WTC11 (cell line): ENCODE measurements around the gene AP5Z1. TPM values are rescaled to one million over a fixed set of nuclear protein-coding genes. Genes with fewer than 3 reads are reported as not detected.

Experiments
- ATAC-seq: fragments of 200-7000 bp; cut with Tn5 transposase; 2 replicates; pipeline ENCODE4 v1.10.0; 2021; ENCODE audit warnings: mild to moderate bottlenecking, moderate library complexity
- CTCF ChIA-PET: fragments of 300-600 bp; sonication (Branson Sonifier 250); formaldehyde crosslinking; loops from one replicate; lab custom pipeline; 2021; ENCODE audit warnings: antibody characterized with exemption; lab: Charles Lee
- POLR2A ChIA-PET: fragments of 350-600 bp; sonication (Branson Sonifier 250); formaldehyde crosslinking; loops from one replicate; lab custom pipeline; 2021; ENCODE audit warnings: antibody characterized with exemption; lab: Charles Lee
- DNase-seq: peaks from one replicate; pipeline ENCODE4 v3.0.0; 2021; ENCODE audit warnings: low spot score
- H3K27ac Mint-ChIP-seq: 2 replicates; pipeline ENCODE4 v1.8.0; 2021; ENCODE audit warnings: mixed read lengths
- H3K27me3 Mint-ChIP-seq: 2 replicates; pipeline ENCODE4 v1.8.0; 2021; ENCODE audit warnings: low read depth, mild to moderate bottlenecking, moderate library complexity, mixed read lengths
- H3K36me3 Mint-ChIP-seq: 2 replicates; pipeline ENCODE4 v1.8.0; 2021; ENCODE audit warnings: mixed read lengths
- H3K4me1 Mint-ChIP-seq: 2 replicates; pipeline ENCODE4 v1.8.0; 2022; ENCODE audit warnings: mixed read lengths
- H3K4me3 Mint-ChIP-seq: 2 replicates; pipeline ENCODE4 v1.8.0; 2021; ENCODE audit warnings: mild to moderate bottlenecking, moderate library complexity, mixed read lengths
- H3K9me3 Mint-ChIP-seq: 2 replicates; pipeline ENCODE4 v1.8.0; 2021; ENCODE audit warnings: mixed read lengths
- IRF2 ChIP-seq: sonication (generic); formaldehyde crosslinking; IDR thresholded peaks from 2 replicates; pipeline ENCODE4 v1.8.0; 2022; ENCODE audit warnings: low read depth, missing genetic modification reagents, borderline replicate concordance
- JUN ChIP-seq: sonication (generic); formaldehyde crosslinking; IDR thresholded peaks from 2 replicates; pipeline ENCODE4 v1.8.0; 2023; ENCODE audit warnings: mild to moderate bottlenecking, missing genetic modification reagents
- SOX15 ChIP-seq: fragments of 250-450 bp; sonication (Bioruptor Pico); IDR thresholded peaks from 2 replicates; pipeline ENCODE4 v1.9.0; 2021; ENCODE audit warnings: mild to moderate bottlenecking
- ZNF121 ChIP-seq: sonication (generic); formaldehyde crosslinking; IDR thresholded peaks from 2 replicates; pipeline ENCODE4 v1.8.0; 2023; ENCODE audit warnings: missing genetic modification reagents
- ZNF232 ChIP-seq: sonication (generic); formaldehyde crosslinking; IDR thresholded peaks from 2 replicates; pipeline ENCODE4 v1.8.0; 2022; ENCODE audit warnings: mild to moderate bottlenecking, missing genetic modification reagents
- ZNF263 ChIP-seq: sonication (generic); formaldehyde crosslinking; IDR thresholded peaks from 2 replicates; pipeline ENCODE4 v1.8.1; 2022; ENCODE audit warnings: low read depth, mild to moderate bottlenecking, moderate library complexity, missing genetic modification reagents
- ZNF416 ChIP-seq: fragments of 250-450 bp; sonication (Bioruptor Pico); IDR thresholded peaks from 2 replicates; pipeline ENCODE4 v1.9.0; 2021; ENCODE audit warnings: mild to moderate bottlenecking, inconsistent platforms
- ZNF423 ChIP-seq: fragments of 250-450 bp; sonication (Bioruptor Pico); IDR thresholded peaks from 2 replicates; pipeline ENCODE4 v2.1.2; 2022; ENCODE audit warnings: mild to moderate bottlenecking, moderate library complexity
- total RNA-seq: library from RNA; stranded (reverse); gene quantifications from 3 replicates; pipeline ENCODE4 v1.2.3, GENCODE V29; 2021
- TF ChIP-seq, protein P1 (sequence below): fragments of 250-450 bp; sonication (Bioruptor Pico); IDR thresholded peaks from 2 replicates; pipeline ENCODE4 v2.1.2; 2022; ENCODE audit warnings: mild to moderate bottlenecking, moderate library complexity
- TF ChIP-seq, protein P2 (sequence below): sonication (generic); formaldehyde crosslinking; IDR thresholded peaks from 2 replicates; pipeline ENCODE4 v1.8.1; 2023; ENCODE audit warnings: mild to moderate bottlenecking, moderate library complexity, missing genetic modification reagents
- TF ChIP-seq, protein P3 (sequence below): sonication (generic); formaldehyde crosslinking; IDR thresholded peaks from 2 replicates; pipeline ENCODE4 v1.8.0; 2022; ENCODE audit warnings: mild to moderate bottlenecking, missing genetic modification reagents
- TF ChIP-seq, protein P4 (sequence below): sonication (generic); formaldehyde crosslinking; IDR thresholded peaks from 2 replicates; pipeline ENCODE4 v1.8.0; 2022; ENCODE audit warnings: missing genetic modification reagents
- TF ChIP-seq, protein P5 (sequence below): sonication (generic); formaldehyde crosslinking; IDR thresholded peaks from 2 replicates; pipeline ENCODE4 v1.8.1; 2023; ENCODE audit warnings: mild to moderate bottlenecking, missing genetic modification reagents, moderate library complexity
- TF ChIP-seq, protein P6 (sequence below): sonication (generic); formaldehyde crosslinking; IDR thresholded peaks from 2 replicates; pipeline ENCODE4 v1.8.1; 2022; ENCODE audit warnings: low read depth, missing genetic modification reagents, borderline replicate concordance
- TF ChIP-seq, protein P7 (sequence below): fragments of 250-450 bp; sonication (Bioruptor Pico); IDR thresholded peaks from 2 replicates; pipeline ENCODE4 v1.9.0; 2021; ENCODE audit warnings: mild to moderate bottlenecking
- TF ChIP-seq, protein P8 (sequence below): sonication (generic); formaldehyde crosslinking; conservative IDR thresholded peaks from 2 replicates; pipeline ENCODE4 v1.8.1; 2022; ENCODE audit warnings: mild to moderate bottlenecking, missing genetic modification reagents

AP5Z1 gene
- total RNA-seq, 1 experiment from 2014 or later, result 29.4 TPM

DNA sequence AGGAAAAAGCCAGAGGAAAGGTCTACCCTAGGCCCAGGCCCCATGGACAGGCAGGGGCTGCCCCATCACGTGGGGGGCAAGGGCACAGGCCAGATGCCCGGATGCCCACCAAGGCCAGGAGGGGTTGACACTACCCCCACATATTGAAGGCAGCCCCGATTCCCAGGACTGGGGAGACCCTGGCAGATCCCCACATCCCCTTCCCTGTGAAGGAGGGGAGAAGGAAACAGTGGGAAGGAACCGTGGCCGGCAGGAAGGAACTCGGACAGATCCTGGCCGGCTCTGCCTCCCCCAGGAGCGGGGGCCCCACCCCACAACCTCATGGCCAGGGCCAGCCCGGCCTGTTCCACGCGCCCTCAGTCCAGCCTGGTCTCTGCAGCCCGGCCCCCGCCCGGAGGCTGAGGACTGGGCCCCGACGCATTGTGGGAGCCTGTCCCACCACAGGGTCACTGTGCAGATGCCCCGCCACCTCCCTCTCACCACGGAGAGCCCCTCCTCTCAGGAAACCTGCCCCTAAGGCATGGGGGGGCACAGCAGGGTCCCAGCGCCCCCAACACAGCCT is 45.1 kb downstream of the AP5Z1 start:
- DNase-seq (no peak), ATAC-seq (no peak)
- Mint-ChIP-seq H3K27ac (no peak overlapping the region), H3K4me1 (no peaks in the 10 kb centered on the region), H3K27me3 (no peaks in the 10 kb centered on the region)
- CTCF ChIA-PET, result interaction anchor here (4.7 kb wide), 1 partner anchor 9 kb away, joined by 22 read pairs; no protein-coding TSS in a partner anchor
- TF ChIP-seq, protein P1, sequence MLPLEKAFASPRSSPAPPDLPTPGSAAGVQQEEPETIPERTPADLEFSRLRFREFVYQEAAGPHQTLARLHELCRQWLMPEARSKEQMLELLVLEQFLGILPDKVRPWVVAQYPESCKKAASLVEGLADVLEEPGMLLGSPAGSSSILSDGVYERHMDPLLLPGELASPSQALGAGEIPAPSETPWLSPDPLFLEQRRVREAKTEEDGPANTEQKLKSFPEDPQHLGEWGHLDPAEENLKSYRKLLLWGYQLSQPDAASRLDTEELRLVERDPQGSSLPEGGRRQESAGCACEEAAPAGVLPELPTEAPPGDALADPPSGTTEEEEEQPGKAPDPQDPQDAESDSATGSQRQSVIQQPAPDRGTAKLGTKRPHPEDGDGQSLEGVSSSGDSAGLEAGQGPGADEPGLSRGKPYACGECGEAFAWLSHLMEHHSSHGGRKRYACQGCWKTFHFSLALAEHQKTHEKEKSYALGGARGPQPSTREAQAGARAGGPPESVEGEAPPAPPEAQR (CRISPR knock-in tag), result no peak
- TF ChIP-seq, protein P2, sequence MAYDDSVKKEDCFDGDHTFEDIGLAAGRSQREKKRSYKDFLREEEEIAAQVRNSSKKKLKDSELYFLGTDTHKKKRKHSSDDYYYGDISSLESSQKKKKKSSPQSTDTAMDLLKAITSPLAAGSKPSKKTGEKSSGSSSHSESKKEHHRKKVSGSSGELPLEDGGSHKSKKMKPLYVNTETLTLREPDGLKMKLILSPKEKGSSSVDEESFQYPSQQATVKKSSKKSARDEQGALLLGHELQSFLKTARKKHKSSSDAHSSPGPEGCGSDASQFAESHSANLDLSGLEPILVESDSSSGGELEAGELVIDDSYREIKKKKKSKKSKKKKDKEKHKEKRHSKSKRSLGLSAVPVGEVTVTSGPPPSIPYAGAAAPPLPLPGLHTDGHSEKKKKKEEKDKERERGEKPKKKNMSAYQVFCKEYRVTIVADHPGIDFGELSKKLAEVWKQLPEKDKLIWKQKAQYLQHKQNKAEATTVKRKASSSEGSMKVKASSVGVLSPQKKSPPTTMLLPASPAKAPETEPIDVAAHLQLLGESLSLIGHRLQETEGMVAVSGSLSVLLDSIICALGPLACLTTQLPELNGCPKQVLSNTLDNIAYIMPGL (CRISPR knock-in tag), result no peak
- TF ChIP-seq SOX15, result no peak
- TF ChIP-seq, protein P3, sequence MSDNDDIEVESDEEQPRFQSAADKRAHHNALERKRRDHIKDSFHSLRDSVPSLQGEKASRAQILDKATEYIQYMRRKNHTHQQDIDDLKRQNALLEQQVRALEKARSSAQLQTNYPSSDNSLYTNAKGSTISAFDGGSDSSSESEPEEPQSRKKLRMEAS, result no peak
- TF ChIP-seq, protein P4, sequence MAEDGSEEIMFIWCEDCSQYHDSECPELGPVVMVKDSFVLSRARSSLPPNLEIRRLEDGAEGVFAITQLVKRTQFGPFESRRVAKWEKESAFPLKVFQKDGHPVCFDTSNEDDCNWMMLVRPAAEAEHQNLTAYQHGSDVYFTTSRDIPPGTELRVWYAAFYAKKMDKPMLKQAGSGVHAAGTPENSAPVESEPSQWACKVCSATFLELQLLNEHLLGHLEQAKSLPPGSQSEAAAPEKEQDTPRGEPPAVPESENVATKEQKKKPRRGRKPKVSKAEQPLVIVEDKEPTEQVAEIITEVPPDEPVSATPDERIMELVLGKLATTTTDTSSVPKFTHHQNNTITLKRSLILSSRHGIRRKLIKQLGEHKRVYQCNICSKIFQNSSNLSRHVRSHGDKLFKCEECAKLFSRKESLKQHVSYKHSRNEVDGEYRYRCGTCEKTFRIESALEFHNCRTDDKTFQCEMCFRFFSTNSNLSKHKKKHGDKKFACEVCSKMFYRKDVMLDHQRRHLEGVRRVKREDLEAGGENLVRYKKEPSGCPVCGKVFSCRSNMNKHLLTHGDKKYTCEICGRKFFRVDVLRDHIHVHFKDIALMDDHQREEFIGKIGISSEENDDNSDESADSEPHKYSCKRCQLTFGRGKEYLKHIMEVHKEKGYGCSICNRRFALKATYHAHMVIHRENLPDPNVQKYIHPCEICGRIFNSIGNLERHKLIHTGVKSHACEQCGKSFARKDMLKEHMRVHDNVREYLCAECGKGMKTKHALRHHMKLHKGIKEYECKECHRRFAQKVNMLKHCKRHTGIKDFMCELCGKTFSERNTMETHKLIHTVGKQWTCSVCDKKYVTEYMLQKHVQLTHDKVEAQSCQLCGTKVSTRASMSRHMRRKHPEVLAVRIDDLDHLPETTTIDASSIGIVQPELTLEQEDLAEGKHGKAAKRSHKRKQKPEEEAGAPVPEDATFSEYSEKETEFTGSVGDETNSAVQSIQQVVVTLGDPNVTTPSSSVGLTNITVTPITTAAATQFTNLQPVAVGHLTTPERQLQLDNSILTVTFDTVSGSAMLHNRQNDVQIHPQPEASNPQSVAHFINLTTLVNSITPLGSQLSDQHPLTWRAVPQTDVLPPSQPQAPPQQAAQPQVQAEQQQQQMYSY (CRISPR knock-in tag), result no peak
- TF ChIP-seq, protein P5, sequence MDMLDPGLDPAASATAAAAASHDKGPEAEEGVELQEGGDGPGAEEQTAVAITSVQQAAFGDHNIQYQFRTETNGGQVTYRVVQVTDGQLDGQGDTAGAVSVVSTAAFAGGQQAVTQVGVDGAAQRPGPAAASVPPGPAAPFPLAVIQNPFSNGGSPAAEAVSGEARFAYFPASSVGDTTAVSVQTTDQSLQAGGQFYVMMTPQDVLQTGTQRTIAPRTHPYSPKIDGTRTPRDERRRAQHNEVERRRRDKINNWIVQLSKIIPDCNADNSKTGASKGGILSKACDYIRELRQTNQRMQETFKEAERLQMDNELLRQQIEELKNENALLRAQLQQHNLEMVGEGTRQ (CRISPR knock-in tag), result no peak
- TF ChIP-seq, protein P6, sequence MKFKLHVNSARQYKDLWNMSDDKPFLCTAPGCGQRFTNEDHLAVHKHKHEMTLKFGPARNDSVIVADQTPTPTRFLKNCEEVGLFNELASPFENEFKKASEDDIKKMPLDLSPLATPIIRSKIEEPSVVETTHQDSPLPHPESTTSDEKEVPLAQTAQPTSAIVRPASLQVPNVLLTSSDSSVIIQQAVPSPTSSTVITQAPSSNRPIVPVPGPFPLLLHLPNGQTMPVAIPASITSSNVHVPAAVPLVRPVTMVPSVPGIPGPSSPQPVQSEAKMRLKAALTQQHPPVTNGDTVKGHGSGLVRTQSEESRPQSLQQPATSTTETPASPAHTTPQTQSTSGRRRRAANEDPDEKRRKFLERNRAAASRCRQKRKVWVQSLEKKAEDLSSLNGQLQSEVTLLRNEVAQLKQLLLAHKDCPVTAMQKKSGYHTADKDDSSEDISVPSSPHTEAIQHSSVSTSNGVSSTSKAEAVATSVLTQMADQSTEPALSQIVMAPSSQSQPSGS (CRISPR knock-in tag), result no peak
- TF ChIP-seq, protein P7, sequence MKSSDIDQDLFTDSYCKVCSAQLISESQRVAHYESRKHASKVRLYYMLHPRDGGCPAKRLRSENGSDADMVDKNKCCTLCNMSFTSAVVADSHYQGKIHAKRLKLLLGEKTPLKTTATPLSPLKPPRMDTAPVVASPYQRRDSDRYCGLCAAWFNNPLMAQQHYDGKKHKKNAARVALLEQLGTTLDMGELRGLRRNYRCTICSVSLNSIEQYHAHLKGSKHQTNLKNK (CRISPR knock-in tag), result no peak
- TF ChIP-seq, all 79 proteins: peak for 0
- Mint-ChIP-seq H3K4me3 (no peak overlapping the region), H3K9me3 (no peaks in the 10 kb centered on the region), H3K36me3 (no peaks in the 10 kb centered on the region)
- POLR2A ChIA-PET, result no interaction called here

DNA sequence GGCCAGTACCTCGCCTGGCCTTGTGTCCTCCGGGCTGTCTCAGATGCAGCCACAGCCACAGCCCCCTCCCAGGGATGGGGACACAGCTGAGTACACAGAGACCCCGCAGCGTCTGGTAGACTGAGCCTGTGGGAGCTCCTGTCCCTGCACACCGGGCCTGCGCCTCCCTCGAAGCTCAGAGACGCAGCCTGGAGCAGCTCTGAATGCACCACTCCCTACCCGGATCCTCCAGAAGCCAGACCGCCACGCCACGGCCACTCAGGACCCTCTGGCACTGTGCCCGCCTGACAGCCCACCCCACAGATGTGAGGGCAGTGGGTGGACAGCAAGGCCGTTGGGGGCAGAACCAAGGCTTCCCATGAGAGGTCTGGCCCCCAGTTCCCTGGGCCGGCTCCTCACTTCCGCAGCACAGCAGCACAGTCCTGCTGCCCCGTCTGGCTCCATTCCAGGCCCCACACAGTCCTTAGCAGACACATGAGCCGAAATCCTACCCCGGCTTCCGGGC is 45.6 kb downstream of the AP5Z1 start:
- Mint-ChIP-seq H3K9me3 (no peaks in the 10 kb centered on the region), H3K27me3 (no peaks in the 10 kb centered on the region), H3K4me3 (no peak overlapping the region), H3K27ac (no peak overlapping the region), H3K4me1 (no peaks in the 10 kb centered on the region), H3K36me3 (no peaks in the 10 kb centered on the region)
- CTCF ChIA-PET, result interaction anchor here (4.7 kb wide), 1 partner anchor 9 kb away, joined by 22 read pairs; no protein-coding TSS in a partner anchor
- POLR2A ChIA-PET, result no interaction called here
- TF ChIP-seq ZNF263 (CRISPR knock-in tag), result no peak
- TF ChIP-seq ZNF423, result no peak
- no peak for TF ChIP-seq ZNF232
- TF ChIP-seq, protein P8, sequence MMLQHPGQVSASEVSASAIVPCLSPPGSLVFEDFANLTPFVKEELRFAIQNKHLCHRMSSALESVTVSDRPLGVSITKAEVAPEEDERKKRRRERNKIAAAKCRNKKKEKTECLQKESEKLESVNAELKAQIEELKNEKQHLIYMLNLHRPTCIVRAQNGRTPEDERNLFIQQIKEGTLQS (CRISPR knock-in tag), result no peak
- TF ChIP-seq, protein P6 (CRISPR knock-in tag), result no peak
- TF ChIP-seq JUN (CRISPR knock-in tag), result no peak
- TF ChIP-seq ZNF416 (CRISPR knock-in tag), result no peak
- no peak for TF ChIP-seq ZNF121
- TF ChIP-seq IRF2 (CRISPR knock-in tag), result no peak
- DNase-seq (no peak), ATAC-seq (no peak)
